Kidney (tissue), 14 donors: ENCODE results near the gene ENTR1. TPM values are rescaled to one million over a fixed set of nuclear protein-coding genes. Genes with fewer than 3 reads are reported as not detected.

Source experiments
- DNase-seq, 5 donors: peaks; one replicate each; pipeline ENCODE4 v3.0.0-alpha.2; 2013 to 2020
- FAIRE-seq: peaks from 2 replicates; lab custom pipeline; 2012; peaks lifted over from hg19 to GRCh38; lab: Jason Lieb, UNC
- H3K27ac ChIP-seq, 2 donors: one replicate each; pipeline ENCODE4 v1.7.0; 2013; ENCODE audit warnings: low read depth in 2 of 2, low read length in 2 of 2, inconsistent platforms in 1 of 2
- H3K27me3 ChIP-seq: one replicate; pipeline ENCODE4 v1.7.1; 2013; ENCODE audit warnings: low read length, inconsistent platforms; ENCODE audit not compliant: control insufficient read depth, insufficient read depth
- H3K36me3 ChIP-seq, 3 donors: one replicate each; pipeline versions ENCODE4 v1.7.0 to v1.7.1; 2013; ENCODE audit warnings: low read length in 3 of 3, control low read depth in 1 of 3, inconsistent platforms in 1 of 3; ENCODE audit not compliant: insufficient read depth in 3 of 3, control insufficient read depth in 2 of 3
- H3K4me1 ChIP-seq, 3 donors: one replicate each; pipeline versions ENCODE4 v1.7.0 to v1.7.1; 2013; ENCODE audit warnings: low read length in 3 of 3, inconsistent platforms in 1 of 3, low read depth in 1 of 3; ENCODE audit not compliant: control insufficient read depth in 2 of 3, insufficient read depth in 2 of 3
- H3K4me3 ChIP-seq, 3 donors: one replicate each; pipeline versions ENCODE4 v1.7.0 to v1.8.1; 2013; ENCODE audit warnings: low read length in 3 of 3, control low read depth in 1 of 3, inconsistent platforms in 1 of 3
- H3K9ac ChIP-seq, 3 donors: one replicate each; pipeline versions ENCODE4 v1.7.0 to v1.7.1; 2013; ENCODE audit warnings: low read length in 3 of 3, control low read depth in 1 of 3, inconsistent platforms in 1 of 3
- H3K9me3 ChIP-seq, 3 donors: one replicate each; pipeline versions ENCODE4 v1.7.0 to v1.7.1; 2013; ENCODE audit warnings: low read length in 3 of 3, control low read depth in 1 of 3, inconsistent platforms in 1 of 3; ENCODE audit not compliant: control insufficient read depth in 2 of 3, insufficient read depth in 1 of 3
- CTCF ChIP-seq: IDR thresholded peaks from 3 replicates; pipeline ENCODE4 v1.5.1; 2012; ENCODE audit warnings: mild to moderate bottlenecking, moderate library complexity, borderline replicate concordance; ENCODE audit not compliant: insufficient read depth; ENCODE audit errors: extremely low read depth
- intact Hi-C: fragments of 100-400 bp; cut with DNase I; formaldehyde crosslinking; loops from one replicate; pipeline ENCODE4 v1.11.1; 2022
- polyA plus RNA-seq: library from polyadenylated mRNA; stranded (reverse); fragments of 350-450 nt; fragmentation: Illumina TruSeq; extraction: RNeasy Lipid Tissue Mini Kit (QIAGEN cat#74804); gene quantifications from one replicate; pipeline ENCODE4 v1.2.3, GENCODE V29; 2014; ENCODE audit warnings: low read depth, low replicate concordance; ENCODE audit not compliant: insufficient read depth
- total RNA-seq: library from RNA; stranded (reverse); fragmentation: NEBNext Ultra II Directional; extraction: Animal tissue kit (Norgen Biotek cat#: 25700); gene quantifications from one replicate; pipeline ENCODE4 v1.2.1, GENCODE V29; 2021
- donor health status: control.
- donor health status: control.
- donor health status: control.
- donor health status: control.
- donor health status: control.
- donor health status: DM: yes; HTN: yes; CAD: no.
- donor health status: Normal renal cell carcinoma (clear cell type).

The ENTR1 gene
- total and polyA plus RNA-seq, 2 donors from 2014 or later, result 25.9 to 36.2 TPM

GRCh38 chr9:136353088-136353487 is 57.3 kb downstream of the ENTR1 start:
- Histone ChIP-seq H3K9ac (no peak overlapping the region), H3K4me3 (no peak overlapping the region), H3K27me3 (no peaks in the 10 kb centered on the region), H3K36me3 (no peaks in the 10 kb centered on the region), H3K4me1 (peaks cover 0 to 8% (median 0%) of the 10 kb centered on the region in 3 donors), H3K27ac (no peak overlapping the region), H3K9me3 (no peaks in the 10 kb centered on the region)
- intact Hi-C loops, result no loop called here
- TF ChIP-seq CTCF, result no peak
- FAIRE-seq (no peak), DNase-seq (no peak)

- no peak overlapping the region for H3K9ac ChIP-seq
- no peak overlapping the region for H3K27ac ChIP-seq
- DNase-seq (peak in 4 of 5 donors; percentile 80 to 85 (median 83)), FAIRE-seq (no peak)
- no peaks in the 10 kb centered on the region for H3K9me3 ChIP-seq
- H3K4me3 ChIP-seq, result no peak overlapping the region
- TF ChIP-seq CTCF, result no peak
- no peaks in the 10 kb centered on the region for H3K36me3 ChIP-seq
- peaks cover 0 to 8% (median 0%) of the 10 kb centered on the region in 3 donors for H3K4me1 ChIP-seq
- intact Hi-C loops, result no loop called here
- H3K27me3 ChIP-seq, result no peaks in the 10 kb centered on the region
Observed at GRCh38 chr9:136352682-136353081, 57.7 kb downstream of the ENTR1 start.

Other genes with a start within 250 kb of the ENTR1 start
- gene LHX3, start 205.5 kb downstream of the ENTR1 start, total RNA-seq, result not detected
- not detected for gene LHX3, start 205.5 kb downstream of the ENTR1 start, polyA plus RNA-seq
- 10.1 TPM for gene QSOX2, start 164.8 kb downstream of the ENTR1 start, total RNA-seq
- gene QSOX2, start 164.8 kb downstream of the ENTR1 start, polyA plus RNA-seq, result 4.0 TPM
- 2.3 TPM for gene CCDC187, start 106.5 kb downstream of the ENTR1 start, total RNA-seq
- 0.84 TPM for gene CCDC187, start 106.5 kb downstream of the ENTR1 start, polyA plus RNA-seq
- 11.6 TPM for gene GPSM1, start 83.1 kb downstream of the ENTR1 start, total RNA-seq
- 11.9 TPM for gene GPSM1, start 83.1 kb downstream of the ENTR1 start, polyA plus RNA-seq
- 22.1 TPM for gene DNLZ, start 46.9 kb downstream of the ENTR1 start, total RNA-seq
- 30.4 TPM for gene DNLZ, start 46.9 kb downstream of the ENTR1 start, polyA plus RNA-seq
- 7.0 TPM for gene CARD9, start 36.9 kb downstream of the ENTR1 start, total RNA-seq
- 1.5 TPM for gene CARD9, start 36.9 kb downstream of the ENTR1 start, polyA plus RNA-seq
- 11.0 TPM for gene SNAPC4, start 10.4 kb downstream of the ENTR1 start, total RNA-seq
- 3.2 TPM for gene SNAPC4, start 10.4 kb downstream of the ENTR1 start, polyA plus RNA-seq
- gene PMPCA, start within 50 bp of the ENTR1 start, total RNA-seq, result 45.6 TPM
- gene PMPCA, start within 50 bp of the ENTR1 start, polyA plus RNA-seq, result 50.1 TPM
- gene INPP5E, start 29.2 kb upstream of the ENTR1 start, total RNA-seq, result 14.0 TPM
- 6.9 TPM for gene INPP5E, start 29.2 kb upstream of the ENTR1 start, polyA plus RNA-seq
- 67.1 TPM for gene SEC16A, start 72.4 kb upstream of the ENTR1 start, total RNA-seq
- 37.0 TPM for gene SEC16A, start 72.4 kb upstream of the ENTR1 start, polyA plus RNA-seq
- gene NOTCH1, start 135.4 kb upstream of the ENTR1 start, total RNA-seq, result 77.2 TPM
- 6.5 TPM for gene NOTCH1, start 135.4 kb upstream of the ENTR1 start, polyA plus RNA-seq